22Rv1 (cell line): ENCODE data around the gene PLA2R1.

Experiments used
- H3K27ac ChIP-seq: fragments of 450-650 bp; 2 replicates; pipeline ENCODE4 v1.5.1; 2017
- ZFX ChIP-seq: fragments of 450-650 bp; IDR thresholded peaks from 2 replicates; pipeline ENCODE4 v1.6.1; 2017; ENCODE audit warnings: antibody characterized with exemption, borderline replicate concordance
- TF ChIP-seq, protein P1 (sequence below): fragments of 450-650 bp; IDR thresholded peaks from 2 replicates; pipeline ENCODE4 v1.5.1; 2017; ENCODE audit warnings: mild to moderate bottlenecking

Gene PLA2R1

DNA sequence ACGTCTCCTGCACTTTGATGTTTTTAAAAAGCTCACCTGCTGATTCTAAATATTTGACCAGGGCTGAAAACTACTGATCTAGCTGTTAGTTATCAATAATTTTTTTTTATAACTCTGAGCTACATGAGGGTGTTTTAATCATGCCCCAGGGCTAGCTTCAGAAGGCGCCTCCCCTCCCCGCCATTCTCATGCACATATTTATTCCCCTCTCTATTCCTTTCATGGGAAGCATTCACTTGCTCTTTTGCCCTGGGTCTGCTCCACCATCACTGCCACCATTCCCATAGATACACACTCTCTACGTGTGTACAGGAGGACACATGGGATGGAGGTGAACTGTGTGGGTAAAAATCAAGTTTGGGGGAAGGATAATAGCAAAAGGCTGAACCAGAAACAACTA lies 101.0 kb downstream of the PLA2R1 start:
- no peak overlapping the region for H3K27ac ChIP-seq
- no peak for TF ChIP-seq ZFX
- TF ChIP-seq, protein P1, sequence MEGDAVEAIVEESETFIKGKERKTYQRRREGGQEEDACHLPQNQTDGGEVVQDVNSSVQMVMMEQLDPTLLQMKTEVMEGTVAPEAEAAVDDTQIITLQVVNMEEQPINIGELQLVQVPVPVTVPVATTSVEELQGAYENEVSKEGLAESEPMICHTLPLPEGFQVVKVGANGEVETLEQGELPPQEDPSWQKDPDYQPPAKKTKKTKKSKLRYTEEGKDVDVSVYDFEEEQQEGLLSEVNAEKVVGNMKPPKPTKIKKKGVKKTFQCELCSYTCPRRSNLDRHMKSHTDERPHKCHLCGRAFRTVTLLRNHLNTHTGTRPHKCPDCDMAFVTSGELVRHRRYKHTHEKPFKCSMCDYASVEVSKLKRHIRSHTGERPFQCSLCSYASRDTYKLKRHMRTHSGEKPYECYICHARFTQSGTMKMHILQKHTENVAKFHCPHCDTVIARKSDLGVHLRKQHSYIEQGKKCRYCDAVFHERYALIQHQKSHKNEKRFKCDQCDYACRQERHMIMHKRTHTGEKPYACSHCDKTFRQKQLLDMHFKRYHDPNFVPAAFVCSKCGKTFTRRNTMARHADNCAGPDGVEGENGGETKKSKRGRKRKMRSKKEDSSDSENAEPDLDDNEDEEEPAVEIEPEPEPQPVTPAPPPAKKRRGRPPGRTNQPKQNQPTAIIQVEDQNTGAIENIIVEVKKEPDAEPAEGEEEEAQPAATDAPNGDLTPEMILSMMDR = no peak

DNA sequence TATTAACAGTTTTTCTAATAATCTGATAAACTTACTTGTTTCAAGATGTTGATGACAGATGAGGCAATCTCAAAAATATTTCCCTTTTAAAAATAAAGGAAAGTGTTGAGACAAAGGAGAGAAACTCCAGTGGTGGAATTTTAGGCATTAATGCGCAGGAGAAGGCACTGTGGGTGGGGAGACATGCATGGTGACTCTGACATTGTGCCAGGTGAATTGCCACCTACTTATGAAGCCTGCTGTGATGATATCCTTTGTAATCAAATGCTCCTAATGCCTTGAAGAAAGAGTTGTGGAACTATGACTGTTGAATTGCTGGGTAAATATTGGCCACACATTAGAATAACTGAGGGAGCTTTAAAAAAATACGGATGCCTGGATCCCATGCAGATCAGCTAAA lies 101.4 kb downstream of the PLA2R1 start:
- no peak overlapping the region for H3K27ac ChIP-seq
- no peak for TF ChIP-seq ZFX
- TF ChIP-seq, protein P1 = no peak

DNA sequence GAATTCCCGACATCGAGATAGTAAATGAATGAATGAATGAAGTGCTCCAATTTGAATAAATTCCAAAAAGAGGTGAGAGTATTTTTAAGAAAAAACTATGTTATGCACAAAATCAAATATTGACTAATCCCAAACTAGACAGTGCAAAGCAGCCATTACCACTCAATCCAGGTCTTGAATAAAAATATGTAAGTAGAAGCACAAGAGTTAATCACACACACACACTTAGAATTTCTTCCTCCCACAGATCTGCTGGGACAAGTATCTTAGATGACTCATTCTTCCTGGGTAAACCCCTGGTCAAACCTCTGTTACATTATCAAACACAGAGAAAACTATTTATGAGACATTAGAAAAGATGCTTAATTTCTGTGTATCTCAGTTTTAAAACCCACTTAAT lies 102.0 kb downstream of the PLA2R1 start:
- no peak for TF ChIP-seq ZFX
- TF ChIP-seq, protein P1 = no peak
- no peak overlapping the region for H3K27ac ChIP-seq

DNA sequence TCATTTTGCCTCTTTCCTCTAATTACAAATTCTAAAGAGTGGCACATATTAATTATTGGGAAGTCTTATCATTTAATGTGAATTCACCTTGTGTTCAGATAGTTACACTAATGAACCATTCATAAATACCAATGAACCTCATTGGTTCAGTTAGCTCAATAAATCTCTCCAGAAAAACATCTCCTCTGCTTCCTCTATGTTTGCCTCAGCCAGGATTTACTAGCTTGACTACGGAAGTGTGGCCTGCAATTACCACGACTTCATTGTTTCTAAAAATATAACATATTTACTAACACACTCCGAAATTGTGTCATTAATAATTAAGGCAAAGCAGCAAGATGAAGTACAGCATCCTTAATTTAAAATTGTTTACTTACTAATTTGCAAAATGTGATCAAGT lies 103.3 kb downstream of the PLA2R1 start:
- H3K27ac ChIP-seq = no peak overlapping the region

DNA sequence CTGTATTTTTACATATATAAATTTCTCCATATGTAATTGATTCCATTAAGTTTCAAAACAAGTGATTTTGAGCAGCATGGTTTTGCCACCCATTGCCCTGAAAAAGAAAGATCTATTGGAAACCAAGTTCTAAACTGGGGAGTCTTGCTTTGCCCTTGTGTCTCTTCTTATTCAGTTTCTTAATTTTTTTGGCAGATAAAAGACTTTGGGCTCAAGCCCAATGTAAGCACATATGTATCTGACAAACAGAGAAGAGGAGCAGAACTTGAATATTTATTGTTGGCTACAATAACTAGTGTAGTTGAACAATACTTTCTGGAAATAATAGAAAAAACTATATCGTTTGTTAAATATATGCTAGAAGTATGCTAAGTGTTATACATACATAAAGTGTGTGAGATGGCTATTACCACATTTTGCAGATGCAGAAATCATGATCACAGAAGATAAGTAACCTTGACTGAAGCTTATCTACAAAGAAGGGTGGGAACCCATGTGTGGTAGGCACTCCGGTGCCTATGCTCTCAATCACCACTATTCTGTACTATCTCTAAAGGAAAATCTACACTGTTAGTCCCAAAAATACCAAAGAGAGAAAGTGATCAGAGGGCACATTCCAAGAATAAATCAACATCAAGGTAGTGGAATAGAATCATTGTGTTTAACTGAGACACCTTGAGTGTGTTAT lies 109.1 kb downstream of the PLA2R1 start:
- H3K27ac ChIP-seq = no peak overlapping the region
- TF ChIP-seq, protein P1 = no peak
- TF ChIP-seq ZFX = no peak

More for the DNA sequence above, 103.3 kb downstream of the PLA2R1 start:
- TF ChIP-seq ZFX = no peak
- TF ChIP-seq, protein P1 = no peak

DNA sequence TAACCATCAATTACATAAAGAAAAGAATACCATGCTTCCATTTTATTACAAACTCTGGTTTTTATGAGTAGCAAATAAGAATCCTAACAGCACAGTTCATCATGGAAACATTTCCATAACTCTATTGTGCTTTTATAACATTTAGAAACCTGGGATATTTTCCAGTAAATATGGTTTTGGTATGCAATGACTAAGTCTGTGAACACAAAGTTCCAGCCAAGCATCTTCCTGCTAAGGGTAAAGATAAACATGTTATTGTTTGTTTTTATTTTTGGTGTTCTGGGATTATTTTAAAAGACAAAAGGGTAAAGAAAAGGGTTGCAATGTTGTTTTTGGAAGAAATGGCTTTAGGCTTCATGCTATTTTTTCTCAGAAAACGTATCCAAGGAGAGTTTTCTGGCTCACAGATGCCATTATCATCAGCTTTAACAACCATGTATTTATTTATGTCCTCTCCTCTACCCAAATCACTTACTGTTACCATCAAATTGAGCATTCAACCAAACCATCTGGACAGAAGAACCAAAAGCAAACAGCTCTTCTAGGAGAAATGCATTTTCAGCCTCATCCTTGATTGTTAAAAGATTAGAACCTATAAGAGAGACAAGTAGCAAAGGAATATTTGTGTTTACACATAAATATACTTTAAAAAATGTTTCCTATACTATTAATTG lies 116.0 kb downstream of the PLA2R1 start:
- no peak overlapping the region for H3K27ac ChIP-seq

DNA sequence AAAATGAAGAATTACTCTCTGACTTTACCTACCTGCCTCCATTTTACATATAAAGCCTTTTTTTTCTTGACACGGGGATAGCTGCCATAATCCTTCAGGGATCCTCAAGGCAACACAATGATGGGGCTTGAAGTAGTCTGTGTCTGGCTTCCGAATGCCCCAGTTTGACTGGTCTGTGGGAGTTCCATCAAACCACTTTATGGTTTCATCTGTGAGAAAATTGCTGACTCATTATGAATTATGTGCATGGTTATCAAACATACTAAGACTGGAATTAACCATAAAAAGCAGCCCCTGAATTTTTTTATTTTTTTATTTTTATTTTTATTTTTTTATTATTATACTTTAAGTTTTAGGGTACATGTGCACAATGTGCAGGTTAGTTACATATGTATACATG lies 117.5 kb downstream of the PLA2R1 start:
- TF ChIP-seq, protein P1 = no peak
- no peak for TF ChIP-seq ZFX
- H3K27ac ChIP-seq = no peak overlapping the region

More for the DNA sequence above, 116.0 kb downstream of the PLA2R1 start:
- no peak for TF ChIP-seq ZFX
- TF ChIP-seq, protein P1 = no peak
